WTC11 (cell line): Measurements from ENCODE around the gene GANAB. TPM values are rescaled to one million over a fixed set of nuclear protein-coding genes. Genes with fewer than 3 reads are reported as not detected.
"Not testable (repeated sequence)": the region's sequence is repeated elsewhere in the genome, so short reads cannot be mapped to it uniquely, and the experiment has no call there.

Source experiments
- ATAC-seq: fragments of 200-7000 bp; cut with Tn5 transposase; 2 replicates; pipeline ENCODE4 v1.10.0; 2021; ENCODE audit warnings: mild to moderate bottlenecking, moderate library complexity
- CTCF ChIA-PET: fragments of 300-600 bp; sonication (Branson Sonifier 250); formaldehyde crosslinking; loops from one replicate; lab custom pipeline; 2021; ENCODE audit warnings: antibody characterized with exemption; lab: Charles Lee
- POLR2A ChIA-PET: fragments of 350-600 bp; sonication (Branson Sonifier 250); formaldehyde crosslinking; loops from one replicate; lab custom pipeline; 2021; ENCODE audit warnings: antibody characterized with exemption; lab: Charles Lee
- DNase-seq: peaks from one replicate; pipeline ENCODE4 v3.0.0; 2021; ENCODE audit warnings: low spot score
- H3K27ac Mint-ChIP-seq: 2 replicates; pipeline ENCODE4 v1.8.0; 2021; ENCODE audit warnings: mixed read lengths
- H3K27me3 Mint-ChIP-seq: 2 replicates; pipeline ENCODE4 v1.8.0; 2021; ENCODE audit warnings: low read depth, mild to moderate bottlenecking, moderate library complexity, mixed read lengths
- H3K36me3 Mint-ChIP-seq: 2 replicates; pipeline ENCODE4 v1.8.0; 2021; ENCODE audit warnings: mixed read lengths
- H3K4me1 Mint-ChIP-seq: 2 replicates; pipeline ENCODE4 v1.8.0; 2022; ENCODE audit warnings: mixed read lengths
- H3K4me3 Mint-ChIP-seq: 2 replicates; pipeline ENCODE4 v1.8.0; 2021; ENCODE audit warnings: mild to moderate bottlenecking, moderate library complexity, mixed read lengths
- H3K9me3 Mint-ChIP-seq: 2 replicates; pipeline ENCODE4 v1.8.0; 2021; ENCODE audit warnings: mixed read lengths
- ARID4B ChIP-seq: sonication (generic); formaldehyde crosslinking; IDR thresholded peaks from 2 replicates; pipeline ENCODE4 v1.8.0; 2023; ENCODE audit warnings: missing genetic modification reagents, mild to moderate bottlenecking, borderline replicate concordance
- ATF1 ChIP-seq: sonication (generic); formaldehyde crosslinking; IDR thresholded peaks from 2 replicates; pipeline ENCODE4 v1.8.1; 2023; ENCODE audit warnings: mild to moderate bottlenecking, moderate library complexity, missing genetic modification reagents
- E2F5 ChIP-seq: sonication (generic); formaldehyde crosslinking; IDR thresholded peaks from 2 replicates; pipeline ENCODE4 v1.8.1; 2022; ENCODE audit warnings: mild to moderate bottlenecking, moderate library complexity, missing genetic modification reagents
- FOXJ3 ChIP-seq: sonication (generic); formaldehyde crosslinking; IDR thresholded peaks from 2 replicates; pipeline ENCODE4 v1.9.0; 2021; ENCODE audit warnings: missing genetic modification reagents, mild to moderate bottlenecking, borderline replicate concordance
- GABPB1 ChIP-seq: sonication (generic); formaldehyde crosslinking; IDR thresholded peaks from 2 replicates; pipeline ENCODE4 v1.8.1; 2023; ENCODE audit warnings: mild to moderate bottlenecking, missing genetic modification reagents
- HMGXB4 ChIP-seq: sonication (generic); formaldehyde crosslinking; IDR thresholded peaks from 2 replicates; pipeline ENCODE4 v1.8.1; 2023; ENCODE audit warnings: mild to moderate bottlenecking, moderate library complexity, missing genetic modification reagents
- IRF1 ChIP-seq: sonication (generic); formaldehyde crosslinking; IDR thresholded peaks from 2 replicates; pipeline ENCODE4 v1.8.0; 2023; ENCODE audit warnings: missing genetic modification reagents
- JAZF1 ChIP-seq: fragments of 250-450 bp; sonication (Bioruptor Pico); IDR thresholded peaks from 2 replicates; pipeline ENCODE4 v1.9.0; 2021; ENCODE audit warnings: moderate library complexity, mild to moderate bottlenecking, inconsistent platforms
- JUN ChIP-seq: sonication (generic); formaldehyde crosslinking; IDR thresholded peaks from 2 replicates; pipeline ENCODE4 v1.8.0; 2023; ENCODE audit warnings: mild to moderate bottlenecking, missing genetic modification reagents
- NFE2L1 ChIP-seq: sonication (generic); formaldehyde crosslinking; IDR thresholded peaks from 2 replicates; pipeline ENCODE4 v1.8.1; 2023; ENCODE audit warnings: missing genetic modification reagents
- NR2C2 ChIP-seq: sonication (generic); formaldehyde crosslinking; IDR thresholded peaks from 2 replicates; pipeline ENCODE4 v1.8.0; 2022; ENCODE audit warnings: mild to moderate bottlenecking, missing genetic modification reagents
- OVOL2 ChIP-seq: fragments of 250-450 bp; sonication (Bioruptor Pico); IDR thresholded peaks from 2 replicates; pipeline ENCODE4 v1.9.0; 2021; ENCODE audit warnings: mild to moderate bottlenecking, borderline replicate concordance
- SMAD4 ChIP-seq: sonication (generic); formaldehyde crosslinking; IDR thresholded peaks from 2 replicates; pipeline ENCODE4 v1.8.0; 2022; ENCODE audit warnings: mild to moderate bottlenecking, missing genetic modification reagents
- TEAD1 ChIP-seq: sonication (generic); formaldehyde crosslinking; IDR thresholded peaks from 2 replicates; pipeline ENCODE4 v1.8.0; 2022; ENCODE audit warnings: mild to moderate bottlenecking, missing genetic modification reagents
- USF1 ChIP-seq: sonication (generic); formaldehyde crosslinking; IDR thresholded peaks from 2 replicates; pipeline ENCODE4 v1.8.0; 2022; ENCODE audit warnings: mild to moderate bottlenecking, missing genetic modification reagents
- ZBTB21 ChIP-seq: sonication (generic); formaldehyde crosslinking; IDR thresholded peaks from 2 replicates; pipeline ENCODE4 v1.8.1; 2023; ENCODE audit warnings: mild to moderate bottlenecking, missing genetic modification reagents, borderline replicate concordance
- ZNF138 ChIP-seq: sonication (generic); formaldehyde crosslinking; conservative IDR thresholded peaks from 2 replicates; pipeline ENCODE4 v1.8.1; 2022; ENCODE audit warnings: mild to moderate bottlenecking, moderate library complexity, missing genetic modification reagents
- ZNF512 ChIP-seq: sonication (generic); formaldehyde crosslinking; IDR thresholded peaks from 2 replicates; pipeline ENCODE4 v1.8.1; 2022; ENCODE audit warnings: missing genetic modification reagents, borderline replicate concordance
- ZSCAN18 ChIP-seq: fragments of 250-450 bp; sonication (Bioruptor Pico); IDR thresholded peaks from 2 replicates; pipeline ENCODE4 v2.1.2; 2022; ENCODE audit warnings: mild to moderate bottlenecking, moderate library complexity
- total RNA-seq: library from RNA; stranded (reverse); gene quantifications from 3 replicates; pipeline ENCODE4 v1.2.3, GENCODE V29; 2021

The GANAB gene
- total RNA-seq, 1 experiment from 2014 or later = 327 TPM

GRCh38 chr11:62588966-62589637, 57.3 kb downstream of the GANAB start:
- ChIA-PET CTCF (interaction anchor here (0.6 to 1.9 kb wide), 5 partner anchors 15 to 164 kb away, joined by 3 to 6 read pairs (median 4); partner anchors contain the start of genes EEF1G, EML3, LBHD1 and UQCC3), POLR2A (interaction anchor here (1.5 kb wide), 1 partner anchor 15 kb away, joined by 3 read pairs; the partner anchor contains the start of gene EEF1G)
- no peak for TF ChIP-seq HMGXB4 (CRISPR knock-in tag)
- no peak for TF ChIP-seq ZSCAN18 (CRISPR knock-in tag)
- no peak for TF ChIP-seq JAZF1 (CRISPR knock-in tag)
- no peak for TF ChIP-seq ATF1 (CRISPR knock-in tag)
- no peak for TF ChIP-seq JUN (CRISPR knock-in tag)
- no peak for TF ChIP-seq ZNF512 (CRISPR knock-in tag)
- TF ChIP-seq OVOL2 (CRISPR knock-in tag) = no peak
- no peak for TF ChIP-seq ZNF138 (CRISPR knock-in tag)
- TF ChIP-seq NFE2L1 = no peak
- TF ChIP-seq TEAD1 = no peak
- TF ChIP-seq NR2C2 = no peak
- no peak for TF ChIP-seq ZBTB21
- TF ChIP-seq E2F5 = no peak
- no peak for TF ChIP-seq FOXJ3 (CRISPR knock-in tag)
- no peak for TF ChIP-seq USF1
- no peak for TF ChIP-seq GABPB1 (CRISPR knock-in tag)
- TF ChIP-seq IRF1 = no peak
- TF ChIP-seq SMAD4 (CRISPR knock-in tag) = no peak
- TF ChIP-seq ARID4B (CRISPR knock-in tag) = no peak
- H3K9me3 Mint-ChIP-seq = no peaks in the 10 kb centered on the region
- H3K27me3 Mint-ChIP-seq = no peaks in the 10 kb centered on the region; the same call in 1 of the 2 replicates
- no peak overlapping the region for H3K27ac Mint-ChIP-seq
- H3K4me1 Mint-ChIP-seq = peaks cover 19% of the 10 kb centered on the region
- peak overlapping the region; percentile 99 for H3K4me3 Mint-ChIP-seq
- H3K36me3 Mint-ChIP-seq = peaks cover 33% of the 10 kb centered on the region
- ATAC-seq (no peak), DNase-seq (no peak)

- CTCF ChIA-PET, DNase-seq, H3K27ac Mint-ChIP-seq, H3K4me1 Mint-ChIP-seq, H3K4me3 Mint-ChIP-seq, ATAC-seq, POLR2A ChIA-PET, H3K9me3 Mint-ChIP-seq, H3K27me3 Mint-ChIP-seq: not testable (repeated sequence)
- H3K36me3 Mint-ChIP-seq = peaks cover 45% of the 10 kb centered on the region
Observed at GRCh38 chr11:62585356-62585755, 61.1 kb downstream of the GANAB start.

- CTCF ChIA-PET = interaction anchor here (1.0 kb wide), 1 partner anchor 39 kb away, joined by 3 read pairs; no protein-coding TSS in a partner anchor
- H3K27ac Mint-ChIP-seq, H3K4me3 Mint-ChIP-seq, DNase-seq, H3K4me1 Mint-ChIP-seq, H3K9me3 Mint-ChIP-seq, H3K27me3 Mint-ChIP-seq, POLR2A ChIA-PET, ATAC-seq: not testable (repeated sequence)
- H3K36me3 Mint-ChIP-seq = peaks cover 44% of the 10 kb centered on the region
Observed at GRCh38 chr11:62581735-62582134, 64.7 kb downstream of the GANAB start.
